SIG-M5 treated with dmso at 0.1 percent for 504 hours (cell line): Measurements from ENCODE around the gene HDAC4.
A peak's percentile ranks its signal among the peaks of the same experiment; 100 is the strongest.

Experiments
- DNase-seq: peaks from one replicate; lab custom pipeline; 2025; ENCODE audit not compliant: unreplicated experiment; lab: John Stamatoyannopoulos, UW

Gene HDAC4

GRCh38 chr2:239244625-239245024, 156.2 kb downstream of the HDAC4 start:
- no peak for DNase-seq

- DNase-seq, result peak; percentile 76
Measured at GRCh38 chr2:239241431-239241960, 159.3 kb downstream of the HDAC4 start.

GRCh38 chr2:239240414-239240881, 160.4 kb downstream of the HDAC4 start:
- DNase-seq, result peak; percentile 70

DNA sequence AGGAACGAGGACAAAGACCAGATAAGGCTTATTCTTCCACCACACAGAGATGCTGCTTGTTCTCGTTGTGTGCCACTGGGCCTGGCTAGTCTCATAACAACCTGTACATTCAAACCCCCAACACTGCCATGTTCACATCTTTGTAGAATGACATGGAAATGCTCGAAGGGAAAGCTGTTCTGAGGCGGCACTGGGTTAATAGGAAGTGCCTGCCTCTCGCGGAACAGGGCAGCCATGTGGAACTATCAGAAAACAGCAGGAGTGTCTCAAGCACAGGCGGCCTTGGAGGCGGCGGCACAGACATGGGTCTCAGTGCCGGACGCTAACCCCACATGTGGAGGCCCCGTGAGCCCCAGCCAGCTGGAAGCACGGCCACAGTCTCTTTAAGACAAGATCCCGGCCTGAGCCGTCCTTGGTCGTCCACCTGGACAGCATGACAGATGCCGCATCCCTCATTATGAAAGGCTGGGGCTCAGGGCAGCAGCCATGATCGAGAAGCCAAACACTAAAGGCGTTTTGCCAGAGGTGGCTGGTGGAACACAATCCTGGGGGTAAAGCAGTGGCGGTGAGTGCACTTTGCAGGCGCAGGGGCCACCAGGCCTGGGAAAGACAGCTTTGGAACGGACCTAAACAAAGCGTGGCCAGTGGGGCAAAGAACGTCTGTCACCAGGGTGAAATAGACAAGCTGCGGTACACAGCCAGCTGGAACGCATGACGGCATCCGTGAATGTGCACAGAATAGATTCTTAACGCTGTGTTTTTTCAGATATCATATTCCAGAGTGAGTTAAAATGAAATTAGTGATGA, 161.0 kb downstream of the HDAC4 start:
- DNase-seq, result no peak

DNA sequence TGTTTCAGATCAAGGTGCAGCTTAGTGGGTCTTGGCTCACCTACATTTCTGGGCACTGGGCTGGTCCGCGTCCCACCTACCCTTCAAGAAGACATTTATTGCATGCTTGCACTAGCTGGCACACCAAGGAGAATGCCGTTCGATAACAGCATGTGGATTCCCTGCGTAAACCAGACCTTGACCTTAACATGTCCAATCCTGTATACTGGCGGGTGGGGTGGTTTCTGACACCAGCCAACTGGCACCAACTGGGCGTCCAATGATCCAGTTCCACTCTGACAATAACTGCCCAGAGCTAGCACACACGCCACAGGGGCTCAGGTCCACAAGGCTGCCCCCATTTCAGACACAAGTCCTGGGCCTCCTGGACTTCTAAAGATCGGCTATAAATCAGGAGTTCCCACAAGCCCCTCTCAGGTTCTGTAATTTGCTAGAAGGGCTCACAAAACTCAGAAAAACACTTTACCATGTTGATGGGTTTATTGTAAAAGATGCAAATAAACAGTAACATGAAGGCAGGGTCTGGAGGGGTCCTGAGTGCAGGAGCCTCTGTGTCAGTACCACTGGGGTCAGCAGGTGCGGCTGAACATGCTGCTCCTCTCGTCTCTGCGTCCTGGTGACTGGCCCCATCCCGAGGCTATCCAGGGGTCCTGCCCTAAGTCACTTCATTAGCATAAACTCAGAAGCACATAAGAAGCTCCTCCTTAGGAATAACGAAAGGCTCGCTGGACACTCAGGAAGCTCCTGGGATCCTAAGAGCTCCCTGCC, 161.8 kb downstream of the HDAC4 start:
- DNase-seq, result no peak

- DNase-seq, result no peak
Measured at GRCh38 chr2:239238381-239238780, 162.4 kb downstream of the HDAC4 start.

- no peak for DNase-seq
Measured at GRCh38 chr2:239236808-239237205, 164.0 kb downstream of the HDAC4 start.

- no peak for DNase-seq
Measured at GRCh38 chr2:239236043-239236807, 164.6 kb downstream of the HDAC4 start.

DNA sequence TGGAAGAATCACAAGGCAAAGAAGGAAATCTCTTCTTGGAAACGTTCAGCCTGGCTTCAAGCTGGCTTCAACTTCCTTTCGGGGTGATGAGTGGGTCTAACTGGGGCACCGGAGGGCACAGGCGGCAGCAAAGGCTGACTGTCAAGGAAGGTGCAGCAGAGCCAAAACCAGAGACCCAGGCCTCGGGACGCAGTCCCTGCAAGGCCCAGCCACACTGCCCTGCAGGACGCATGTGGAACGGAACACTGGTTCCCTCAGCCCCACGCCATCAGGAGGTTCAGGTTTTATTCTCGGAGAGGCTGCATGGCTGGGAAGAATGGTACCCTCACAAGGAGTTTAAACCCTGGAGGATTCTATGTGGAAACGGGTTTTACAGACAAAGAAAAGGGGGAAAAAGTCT, 165.5 kb downstream of the HDAC4 start:
- no peak for DNase-seq

DNA sequence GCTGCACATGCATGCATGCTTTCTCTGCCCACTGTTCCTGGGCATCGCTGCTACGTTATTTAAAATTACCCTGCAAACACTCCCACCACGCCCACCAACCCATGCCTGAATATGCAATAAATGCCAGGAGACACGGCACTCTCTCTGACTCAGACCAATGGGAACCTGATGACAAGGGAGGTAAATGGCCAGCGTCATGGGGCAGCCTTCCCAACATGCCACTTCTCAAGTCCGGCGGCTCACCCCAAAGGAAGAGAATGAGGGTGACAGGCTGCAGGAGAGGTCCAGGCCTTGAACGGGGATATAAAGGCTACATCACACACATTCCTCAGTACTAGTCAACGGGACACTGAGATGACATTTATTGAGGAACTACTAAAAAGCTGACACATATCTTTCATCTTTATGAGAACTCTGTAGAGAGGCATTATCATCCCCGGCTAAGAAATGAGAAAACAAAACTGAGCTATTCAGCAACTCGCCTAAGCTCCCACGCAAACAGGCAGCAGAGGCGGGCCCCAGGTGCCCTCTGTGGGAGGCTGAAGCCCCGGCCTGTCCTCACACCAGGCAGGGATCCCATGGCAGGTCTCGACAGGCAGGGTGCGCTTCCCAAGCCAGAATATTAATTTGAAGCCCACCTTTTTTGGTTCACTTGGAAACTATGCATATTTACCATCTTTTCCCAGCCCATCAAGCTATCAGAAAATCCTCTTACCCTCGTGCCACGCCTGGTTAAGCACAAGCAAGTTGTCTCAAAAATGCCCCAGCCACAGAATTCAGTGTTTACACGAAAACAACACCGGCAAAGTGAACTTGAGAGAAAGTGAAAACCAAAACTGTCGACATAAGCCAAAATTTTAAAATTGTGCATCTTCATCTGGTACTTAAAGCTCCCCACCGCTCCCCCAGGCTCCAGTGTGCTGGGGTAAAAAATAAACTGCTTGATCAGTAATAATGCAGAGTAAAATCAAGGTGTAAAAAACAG, 166.3 kb downstream of the HDAC4 start:
- no peak for DNase-seq

- no peak for DNase-seq
Measured at GRCh38 chr2:239233576-239233975, 167.2 kb downstream of the HDAC4 start.

DNA sequence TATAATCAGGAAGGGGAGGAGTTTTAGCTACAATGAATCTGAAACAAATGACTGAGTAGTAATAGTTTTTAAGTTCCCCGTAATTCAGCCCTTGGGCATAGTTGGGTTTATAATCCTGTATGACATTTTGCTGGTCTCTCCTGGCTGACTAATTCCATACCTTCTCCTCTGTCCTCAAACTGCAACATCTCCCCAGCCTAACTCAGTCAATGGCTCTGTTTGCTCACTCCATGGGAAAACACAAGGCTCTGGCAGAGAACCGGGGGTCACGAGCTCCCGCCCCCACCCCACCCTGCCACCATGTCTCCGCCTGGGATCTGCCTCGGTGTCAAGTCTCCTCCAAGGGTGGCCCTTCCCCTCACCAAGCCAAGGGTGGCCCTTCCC, 168.6 kb downstream of the HDAC4 start:
- DNase-seq, result no peak

DNA sequence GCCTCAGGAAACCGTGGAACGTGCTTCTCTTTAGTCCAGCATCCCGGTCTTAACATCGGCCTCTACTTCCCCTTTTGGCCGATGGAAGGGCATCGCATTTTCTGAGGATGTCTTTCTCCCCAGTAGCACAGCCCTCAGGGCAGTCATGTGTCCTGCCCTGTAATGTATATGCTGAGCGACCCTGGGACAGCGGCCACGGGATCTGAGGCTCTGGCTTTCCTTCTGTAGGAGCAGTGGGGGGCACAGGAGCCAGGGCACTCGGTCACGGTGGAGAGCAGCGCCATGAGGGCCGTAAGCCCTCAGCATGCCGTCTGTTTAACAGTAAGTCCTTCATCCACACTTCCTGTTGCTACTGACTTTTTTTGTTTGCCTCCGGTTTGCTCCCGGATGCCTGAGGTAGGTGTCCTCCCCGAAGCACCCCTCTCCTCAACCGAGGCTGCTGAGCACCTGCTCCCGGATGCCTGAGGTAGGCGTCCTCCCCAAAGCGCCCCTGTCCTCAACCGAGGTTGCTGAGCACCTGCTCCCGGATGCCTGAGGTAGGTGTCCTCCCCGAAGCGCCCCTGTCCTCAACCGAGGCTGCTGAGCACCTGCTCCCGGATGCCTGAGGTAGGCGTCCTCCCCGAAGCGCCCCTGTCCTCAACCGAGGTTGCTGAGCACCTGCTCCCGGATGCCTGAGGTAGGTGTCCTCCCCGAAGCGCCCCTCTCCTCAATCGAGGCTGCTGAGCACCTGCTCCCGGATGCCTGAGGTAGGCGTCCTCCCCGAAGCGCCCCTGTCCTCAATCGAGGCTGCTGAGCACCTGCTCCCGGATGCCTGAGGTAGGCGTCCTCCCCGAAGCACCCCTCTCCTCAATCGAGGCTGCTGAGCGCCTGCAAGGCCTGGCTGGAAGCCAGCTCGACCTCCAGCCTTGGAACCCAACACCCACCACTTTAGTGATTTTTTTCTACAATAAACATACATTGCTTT, 169.3 kb downstream of the HDAC4 start:
- no peak for DNase-seq

DNA sequence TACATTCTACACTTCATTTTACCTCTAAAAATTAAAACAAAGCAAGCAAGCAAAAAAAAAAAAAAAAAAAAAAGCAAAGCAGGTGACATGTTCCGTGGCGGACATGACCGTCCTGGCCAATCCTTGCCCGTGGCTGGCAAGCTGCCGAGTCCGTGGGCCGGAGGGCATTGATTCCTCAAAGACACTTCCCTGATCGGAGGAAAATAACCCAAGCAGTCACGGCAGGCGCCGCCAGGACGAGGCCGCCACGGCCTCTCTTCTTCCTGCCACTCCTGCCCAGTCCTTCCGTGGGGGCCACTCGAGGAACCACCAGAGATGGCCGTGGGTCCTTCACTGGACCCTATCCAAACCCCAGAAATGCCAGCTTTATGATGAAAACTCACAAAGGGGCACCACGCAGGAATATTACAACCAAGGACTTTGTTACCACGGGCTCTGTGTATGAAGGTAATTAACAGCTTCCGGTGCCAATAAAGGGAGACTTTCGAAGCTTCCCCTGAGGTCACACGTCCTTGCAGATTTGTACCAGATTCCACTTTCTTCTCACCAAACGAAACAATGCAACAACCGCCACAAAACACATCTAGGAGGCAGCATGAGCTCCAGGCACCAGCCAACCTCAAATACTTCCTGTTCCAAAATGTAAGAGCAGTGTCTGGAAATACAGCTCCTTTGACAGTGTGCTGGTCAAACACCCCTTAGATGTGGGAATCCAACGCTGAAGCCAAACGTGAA, 170.3 kb downstream of the HDAC4 start:
- DNase-seq, result no peak

- no peak for DNase-seq
Measured at GRCh38 chr2:239229545-239230279, 171.1 kb downstream of the HDAC4 start.

- DNase-seq, result no peak
Measured at GRCh38 chr2:239227661-239228371, 173.0 kb downstream of the HDAC4 start.
